K562 (cell line): ENCODE data around the gene PARP15. TPM values are rescaled to one million over a fixed set of nuclear protein-coding genes. Genes with fewer than 3 reads are reported as not detected.

ENCODE experiments used
- ATAC-seq: fragments of 200-7000 bp; cut with Tn5 transposase; 3 replicates; pipeline ENCODE4 v1.9.1; 2020; ENCODE audit warnings: moderate library complexity
- BruUV-seq: library from RNA; stranded (reverse); fragments of 400-500 nt; replicated peaks from 2 replicates; lab custom pipeline; 2021; lab: Mats Ljungman, UMichigan
- CTCF ChIA-PET: fragments of 300-600 bp; formaldehyde crosslinking; extraction: SDS; loops from one replicate; lab custom pipeline; 2021; ENCODE audit warnings: low intra/inter-chr PET ratio; lab: Yijun Ruan, JAX
- POLR2A ChIA-PET: fragments of 300-600, 350-650 bp; sonication (Branson Sonifier 250); formaldehyde crosslinking; extraction: SDS; loops from one replicate; lab custom pipeline; 2021; ENCODE audit warnings: antibody characterized with exemption, inconsistent platforms; lab: Yijun Ruan, JAX
- DNase-seq, 4 experiments: peaks; one replicate each; pipeline versions ENCODE4 v3.0.0 to v3.0.0-alpha.2; 2011 to 2018; ENCODE audit warnings: low spot score in 3 of 4, mixed read lengths in 3 of 4; ENCODE audit errors: extremely low read depth in 1 of 4
- FAIRE-seq: peaks from 2 replicates; lab custom pipeline; 2011; peaks lifted over from hg19 to GRCh38; lab: Jason Lieb, UNC
- H2AFZ ChIP-seq: 2 replicates; pipeline ENCODE4 v1.6.0; 2011; ENCODE audit warnings: low read depth, low read length, control low read depth, inconsistent platforms
- H3K27ac ChIP-seq: fragments of 200-600 bp; 3 replicates; pipeline ENCODE4 v1.8.0; 2011; ENCODE audit warnings: low read depth, mild to moderate bottlenecking, control low read depth, inconsistent platforms, low read length, moderate library complexity, mixed read lengths; ENCODE audit errors: extremely low read depth
- H3K27me3 ChIP-seq, 2 experiments: fragments of 300-600 bp in 1 of 2; 2 replicates in 1 of 2; 3 replicates in 1 of 2; pipeline versions ENCODE4 v1.6.0 to v1.8.0; 2011; ENCODE audit warnings: inconsistent platforms in 2 of 2, low read length in 2 of 2, mild to moderate bottlenecking in 1 of 2, mixed read lengths in 1 of 2, moderate library complexity in 1 of 2; ENCODE audit not compliant: control insufficient read depth in 2 of 2, insufficient read depth in 2 of 2
- H3K36me3 ChIP-seq: fragments of 300-600 bp; 3 replicates; pipeline ENCODE4 v1.8.0; 2011; ENCODE audit warnings: mild to moderate bottlenecking, low read length, inconsistent platforms; ENCODE audit not compliant: control insufficient read depth, insufficient read depth
- H3K4me1 ChIP-seq, 2 experiments: fragments of 200-600 bp in 1 of 2; replicated peaks in 1 of 2; 2 replicates in 1 of 2; 3 replicates in 1 of 2; pipeline versions ENCODE4 v1.5.1 to v1.8.0; 2011; ENCODE audit warnings: inconsistent platforms in 2 of 2, low read length in 2 of 2, mild to moderate bottlenecking in 1 of 2, mixed read lengths in 1 of 2, moderate library complexity in 1 of 2; ENCODE audit not compliant: control insufficient read depth in 2 of 2, insufficient read depth in 2 of 2
- H3K4me2 ChIP-seq: 2 replicates; pipeline ENCODE4 v1.6.1; 2011; ENCODE audit warnings: low read length, control low read depth, inconsistent platforms, mixed read lengths; ENCODE audit not compliant: insufficient read depth
- H3K4me3 ChIP-seq: fragments of 200-600 bp; sonication (generic), shearing (Covaris generic); 2 replicates; pipeline ENCODE4 v1.5.1; 2016; ENCODE audit warnings: control low read depth, inconsistent platforms
- H3K79me2 ChIP-seq: fragments of 200-600 bp; 3 replicates; pipeline ENCODE4 v1.8.0; 2011; ENCODE audit warnings: low read length, inconsistent platforms; ENCODE audit not compliant: control insufficient read depth, insufficient read depth
- H3K9ac ChIP-seq, 2 experiments: 2 replicates each; pipeline versions ENCODE4 v1.6.0 to v1.6.1; 2011; ENCODE audit warnings: low read depth in 2 of 2, low read length in 2 of 2, control low read depth in 1 of 2, inconsistent platforms in 1 of 2, mild to moderate bottlenecking in 1 of 2, mixed read lengths in 1 of 2; ENCODE audit not compliant: insufficient read depth in 1 of 2
- H3K9me1 ChIP-seq: one replicate; pipeline ENCODE4 v1.6.0; 2011; ENCODE audit warnings: inconsistent platforms, mild to moderate bottlenecking, low read length, moderate library complexity; ENCODE audit not compliant: control insufficient read depth, insufficient read depth
- H3K9me3 ChIP-seq: replicated peaks from 2 replicates; pipeline ENCODE4 v1.5.1; 2011; ENCODE audit warnings: low read depth, low read length, inconsistent platforms; ENCODE audit not compliant: control insufficient read depth, insufficient read depth
- H4K20me1 ChIP-seq: replicated peaks from 2 replicates; pipeline ENCODE4 v1.6.1; 2011; ENCODE audit warnings: low read length, inconsistent platforms, mixed read lengths; ENCODE audit not compliant: control insufficient read depth, insufficient read depth
- CBFA2T3 ChIP-seq: fragments of 450-650 bp; IDR thresholded peaks from 2 replicates; pipeline ENCODE4 v1.6.1; 2017
- DMBX1 ChIP-seq: fragments of 250-450 bp; sonication (Bioruptor Pico); IDR thresholded peaks from 2 replicates; pipeline ENCODE4 v1.8.0; 2022; ENCODE audit warnings: inconsistent platforms, mild to moderate bottlenecking, moderate library complexity, borderline replicate concordance
- MEF2A ChIP-seq: IDR thresholded peaks from 2 replicates; pipeline ENCODE4 v1.6.1; 2011; ENCODE audit warnings: low read depth, mild to moderate bottlenecking, low read length, moderate library complexity; ENCODE audit not compliant: control insufficient read depth
- PHTF2 ChIP-seq: fragments of 250-450 bp; sonication (Bioruptor Pico); IDR thresholded peaks from 2 replicates; pipeline ENCODE4 v1.5.0; 2021; ENCODE audit warnings: mild to moderate bottlenecking
- SMARCC2 ChIP-seq: fragments of 450-650 bp; IDR thresholded peaks from 2 replicates; pipeline ENCODE4 v1.6.1; 2017; ENCODE audit warnings: antibody characterized with exemption, moderate library complexity, mild to moderate bottlenecking, low read depth
- SNRNP70 ChIP-seq: fragments of 200-400 bp; formaldehyde crosslinking; optimal IDR thresholded peaks from 2 replicates; pipeline ENCODE3; 2017; ENCODE audit warnings: low read depth, low read length
- WGBS: fragments of 100-300 bp; shearing (Covaris generic); methylation state at CpG from one replicate; pipeline ENCODE4 v1.1.6; 2016; ENCODE audit warnings: low coverage, mixed read lengths; ENCODE audit not compliant: insufficient coverage; ENCODE audit errors: missing lambda C conversion rate; 5-methylcytosine and 5-hydroxymethylcytosine counted together
- in situ Hi-C: fragments of 300-500 bp; cut with MboI; formaldehyde crosslinking; loops from 4 replicates; pipeline ENCODE4 v1.15.0; 2018; ENCODE audit warnings: inconsistent platforms, mixed read lengths
- intact Hi-C: fragments of 100-400 bp; cut with micrococcal nuclease; formaldehyde crosslinking; loops from 2 replicates; pipeline ENCODE4 v1.14.2; 2022
- polyA plus RNA-seq, 8 experiments: library from polyadenylated mRNA; depleted of rRNA in 4 of 8; stranded (reverse) in 5 of 8; unstranded in 3 of 8; fragments of >200 nt; fragmentation: Nextera tagmentation in 2 of 8; fragmentation: Illumina TruSeq in 1 of 8; extraction: Ambion mirVana in 2 of 8; extraction: Trizol in 1 of 8; gene quantifications; 2 replicates each; pipeline versions ENCODE4 v1.2.1 to v1.2.3, GENCODE V29; 2011 to 2014; ENCODE audit warnings: inconsistent platforms in 1 of 8, missing spikeins in 1 of 8
- total RNA-seq, 7 experiments: library from RNA; depleted of rRNA in 6 of 7; stranded (reverse); fragments of >200 nt in 6 of 7; fragmentation: Illumina TruSeq in 2 of 7; extraction: Trizol in 2 of 7; gene quantifications; 2 replicates each; pipeline versions ENCODE4 v1.2.1 to v1.2.3, GENCODE V29; 2011 to 2021; ENCODE audit warnings: low replicate concordance in 1 of 7
- TF ChIP-seq, protein P1 (sequence below): sonication (generic); formaldehyde crosslinking; IDR thresholded peaks from 2 replicates; pipeline ENCODE4 v1.8.0; 2022; ENCODE audit warnings: mild to moderate bottlenecking, low read depth, missing genetic modification reagents

Gene PARP15
- total and polyA plus RNA-seq, 9 of the 15 experiments (the other 6 are each of a cell fraction or from before 2014, with no cell fraction given) = 0.05 to 0.40 (median 0.13) TPM

DNA sequence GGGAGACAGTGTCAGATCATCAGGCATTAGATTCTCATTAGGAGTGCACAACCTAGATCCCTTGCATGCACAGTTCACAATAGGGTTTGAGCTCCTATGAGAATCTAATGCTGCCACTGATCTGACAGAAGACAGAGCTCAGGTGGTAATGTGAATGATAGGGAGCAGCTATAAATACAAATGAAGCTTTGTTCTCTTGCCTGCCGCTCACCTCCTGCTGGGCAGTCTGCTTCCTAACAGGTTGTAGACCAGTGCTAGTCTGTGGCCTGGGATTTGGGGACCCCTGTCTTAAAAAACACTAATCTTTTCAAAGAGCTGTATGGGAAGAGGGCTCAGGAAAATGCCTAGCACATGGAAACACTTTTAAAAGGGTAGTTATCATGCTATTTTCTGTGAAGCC is 52.3 kb downstream of the PARP15 start:
- Histone ChIP-seq H3K79me2 (no peaks in the 10 kb centered on the region), H3K4me2 (no peak overlapping the region), H3K9ac (no peak overlapping the region), H3K4me3 (no peak overlapping the region), H3K36me3 (no peaks in the 10 kb centered on the region), H3K27me3 (peaks cover 5 to 10% of the 10 kb centered on the region in 2 experiments; a peak in 4 of 5 replicates), H2AFZ (no peak overlapping the region), H3K9me1 (no peaks in the 10 kb centered on the region), H4K20me1 (no peaks in the 10 kb centered on the region), H3K27ac (no peak overlapping the region), H3K4me1 (no peaks in the 10 kb centered on the region), H3K9me3 (no peaks in the 10 kb centered on the region)
- FAIRE-seq = no peak
- in situ Hi-C loops = no loop called here
- BruUV-seq = no TSS peak
- CTCF ChIA-PET = no interaction called here
- WGBS = 0% methylated on average over 1 of the region's 1 CpG
- intact Hi-C loops = no loop called here
- no peak for DNase-seq
- POLR2A ChIA-PET = interaction anchor here (1.9 kb wide), 1 partner anchor 11 kb away, joined by 4 read pairs; no protein-coding TSS in a partner anchor
- no peak for TF ChIP-seq DMBX1 (CRISPR knock-in tag)
- TF ChIP-seq PHTF2 = no peak
- TF ChIP-seq, protein P1, sequence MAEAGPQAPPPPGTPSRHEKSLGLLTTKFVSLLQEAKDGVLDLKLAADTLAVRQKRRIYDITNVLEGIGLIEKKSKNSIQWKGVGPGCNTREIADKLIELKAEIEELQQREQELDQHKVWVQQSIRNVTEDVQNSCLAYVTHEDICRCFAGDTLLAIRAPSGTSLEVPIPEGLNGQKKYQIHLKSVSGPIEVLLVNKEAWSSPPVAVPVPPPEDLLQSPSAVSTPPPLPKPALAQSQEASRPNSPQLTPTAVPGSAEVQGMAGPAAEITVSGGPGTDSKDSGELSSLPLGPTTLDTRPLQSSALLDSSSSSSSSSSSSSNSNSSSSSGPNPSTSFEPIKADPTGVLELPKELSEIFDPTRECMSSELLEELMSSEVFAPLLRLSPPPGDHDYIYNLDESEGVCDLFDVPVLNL (CRISPR knock-in tag) = no peak
- no peak for TF ChIP-seq SMARCC2
- TF ChIP-seq MEF2A = no peak
- no peak for TF ChIP-seq CBFA2T3
- TF ChIP-seq SNRNP70 = no peak
- no peak for ATAC-seq
